PFSK-1 (cell line): ENCODE measurements around the gene CENPE.

ENCODE experiments used
- POLR2AphosphoS5 ChIP-seq: IDR thresholded peaks from 2 replicates; pipeline ENCODE4 v1.6.1; 2012; ENCODE audit warnings: low read depth, mild to moderate bottlenecking, control low read depth, low read length, moderate library complexity
- SIN3A ChIP-seq: IDR thresholded peaks from 2 replicates; pipeline ENCODE4 v1.6.1; 2012; ENCODE audit warnings: mild to moderate bottlenecking, low read length, moderate library complexity, borderline replicate concordance; ENCODE audit not compliant: insufficient read depth
- TAF1 ChIP-seq: IDR thresholded peaks from 2 replicates; pipeline ENCODE4 v1.6.1; 2012; ENCODE audit warnings: low read length, control low read depth, borderline replicate concordance; ENCODE audit not compliant: insufficient read depth

- TF ChIP-seq TAF1: no peak
- no peak for TF ChIP-seq POLR2AphosphoS5
- TF ChIP-seq SIN3A: no peak
Measured at GRCh38 chr4:103104886-103105285, 93.3 kb downstream of the CENPE start.
